DMS53 treated with DMSO at 0.1 percent for 48 hours (cell line): Measurements from ENCODE around the gene WDSUB1.

Source experiments
- DNase-seq: peaks from one replicate; lab custom pipeline; 2025; ENCODE audit not compliant: unreplicated experiment; lab: John Stamatoyannopoulos, UW

Gene WDSUB1

DNA sequence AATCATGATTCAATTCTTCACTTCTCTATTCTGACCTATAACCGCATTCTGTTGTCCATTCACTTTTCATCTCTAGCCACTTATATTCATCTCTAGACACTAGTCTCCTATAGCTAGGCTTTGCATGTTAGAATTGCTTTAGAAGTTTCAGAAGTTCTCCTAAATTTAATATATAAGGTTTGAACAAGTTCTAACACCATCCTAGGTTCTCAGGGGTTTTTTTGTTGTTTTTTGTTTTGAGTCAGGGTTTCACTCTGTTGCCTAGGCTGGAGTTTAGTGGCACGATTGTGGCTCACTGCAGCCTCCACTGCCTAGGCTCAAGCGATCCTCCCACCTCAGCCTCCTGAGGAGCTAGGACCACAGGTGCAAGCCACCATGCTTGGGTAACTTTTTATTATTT is 19.9 kb downstream of the WDSUB1 start:
- no peak for DNase-seq

DNA sequence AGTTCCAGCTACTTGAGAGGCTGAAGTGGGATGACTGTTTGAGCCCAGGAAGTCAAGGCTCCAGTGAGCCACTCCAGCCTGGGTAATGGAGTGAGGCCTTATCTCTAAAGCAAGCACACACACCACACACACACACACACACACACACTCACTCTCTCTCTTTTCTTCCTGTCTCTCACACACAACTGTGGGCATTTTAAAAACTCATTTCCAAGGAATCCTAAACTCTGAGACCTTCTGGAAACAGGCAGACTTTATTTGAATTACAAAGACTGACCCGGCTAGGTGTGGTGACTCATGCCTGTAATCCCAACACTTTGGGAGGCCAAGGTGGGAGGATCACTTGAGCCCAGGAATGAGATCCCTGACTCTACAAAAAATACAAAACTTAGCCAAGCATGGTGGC is 21.3 kb downstream of the WDSUB1 start:
- DNase-seq = peak; percentile 32

DNA sequence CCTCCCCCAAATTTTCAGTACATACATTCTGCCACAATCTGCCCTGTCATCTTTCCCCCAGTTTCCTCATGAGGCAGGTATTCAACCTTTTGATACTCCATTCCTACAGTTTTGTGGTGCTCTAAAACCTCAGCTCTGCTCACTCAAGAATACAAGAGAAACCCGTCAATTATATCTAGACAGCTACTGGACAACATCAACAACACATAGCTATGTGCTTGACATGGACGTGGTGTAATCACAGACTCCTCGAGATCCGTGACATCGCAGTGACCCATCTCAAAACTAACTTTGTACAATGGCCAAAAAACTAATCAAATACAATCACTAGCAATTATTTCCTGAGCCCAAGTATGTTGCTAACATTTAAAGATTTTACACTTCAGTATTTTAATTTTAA is 23.6 kb downstream of the WDSUB1 start:
- no peak for DNase-seq

DNA sequence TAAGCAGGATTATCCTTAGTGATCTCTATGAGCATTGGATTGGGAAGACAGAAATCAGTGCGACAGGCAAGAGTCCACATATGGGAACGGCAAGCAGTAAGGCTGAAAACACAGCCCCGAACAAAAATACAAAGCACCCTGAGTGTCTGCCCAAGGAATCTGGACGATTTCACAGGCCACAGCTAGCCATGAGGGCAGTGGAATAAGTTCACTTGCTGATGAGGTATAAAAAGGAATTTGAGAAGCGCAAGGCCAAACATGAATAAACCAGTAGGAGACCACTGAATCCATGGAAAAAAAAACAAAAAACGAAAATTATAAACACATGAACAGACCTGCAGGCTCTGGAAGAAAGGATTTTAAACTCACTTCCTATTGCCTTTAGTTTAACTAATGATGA is 24.3 kb downstream of the WDSUB1 start:
- no peak for DNase-seq

DNA sequence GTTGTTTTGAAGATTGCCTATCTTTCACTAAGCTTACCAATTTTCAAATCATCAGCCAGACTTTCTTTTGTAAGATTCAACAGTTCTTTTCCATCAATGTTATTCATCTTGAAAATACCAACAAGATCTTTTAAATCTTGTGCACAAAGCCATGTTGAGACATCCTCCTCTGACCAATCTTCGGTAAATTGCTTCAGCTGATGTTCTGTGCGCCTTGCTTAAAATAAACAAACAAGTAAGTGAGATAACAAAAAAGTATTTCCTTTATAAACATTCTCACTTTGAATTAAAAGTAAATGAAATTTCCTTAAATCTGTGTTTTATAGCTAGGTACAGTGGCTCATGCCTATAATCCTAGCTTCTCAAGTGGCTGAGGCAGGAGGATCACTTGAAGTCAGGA is 30.3 kb downstream of the WDSUB1 start:
- no peak for DNase-seq

DNA sequence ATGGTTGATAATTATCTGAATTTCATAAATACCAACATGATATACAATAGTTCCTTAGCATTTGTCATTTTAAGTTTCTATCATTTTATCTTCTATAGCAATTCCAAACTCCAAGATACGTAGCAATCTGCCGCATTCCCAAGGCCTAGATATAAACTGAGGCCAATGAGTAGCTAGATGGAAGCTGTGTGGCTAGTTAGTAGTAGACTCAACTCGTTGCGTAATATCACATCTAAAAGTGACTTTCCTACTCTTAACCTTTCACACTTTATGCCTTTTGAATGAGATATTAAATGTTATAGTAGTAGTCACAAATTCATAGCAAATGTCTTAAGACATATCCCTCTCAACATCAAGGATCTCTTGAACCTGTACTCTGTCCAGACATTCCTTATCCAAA is 33.6 kb downstream of the WDSUB1 start:
- DNase-seq = no peak

DNA sequence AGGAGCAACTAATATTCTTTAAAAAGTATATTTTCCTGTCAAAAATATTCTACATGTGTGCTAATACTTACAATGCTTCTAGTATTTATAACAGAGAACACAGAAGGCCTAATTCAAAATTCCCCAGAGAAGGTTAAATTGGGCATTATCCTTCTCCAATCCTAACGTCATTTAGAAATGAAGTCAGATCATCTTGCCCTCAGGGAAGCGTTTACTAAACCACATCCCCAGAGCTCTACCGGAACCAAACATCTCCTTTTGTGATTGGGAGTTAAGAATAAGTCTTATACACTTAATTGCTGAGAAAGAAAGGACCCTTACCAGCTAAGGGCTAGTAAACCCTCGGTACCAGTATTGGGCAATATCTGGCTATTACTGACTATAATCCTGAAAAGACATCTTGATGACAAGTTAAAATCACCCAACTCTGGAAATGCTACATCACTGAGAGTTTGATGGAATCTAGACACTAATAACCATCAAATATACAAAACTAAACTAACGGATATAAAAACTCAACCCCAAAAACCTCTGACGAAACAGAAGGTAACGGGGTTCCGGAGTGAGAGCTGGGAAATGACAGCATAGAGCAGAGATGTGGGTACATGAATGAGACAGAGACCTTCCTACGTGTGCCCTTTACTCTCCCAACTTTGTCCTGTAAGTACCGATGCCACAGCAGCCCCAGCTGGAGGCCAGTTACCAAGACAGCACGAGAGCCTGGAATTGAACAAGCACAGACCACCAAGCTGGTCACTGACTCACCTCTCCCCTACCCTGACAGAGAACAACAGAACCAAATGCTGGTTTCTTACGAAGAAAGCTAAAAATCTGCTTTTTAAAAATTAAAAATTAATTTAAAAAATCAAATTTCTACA is 35.0 kb downstream of the WDSUB1 start:
- no peak for DNase-seq

DNA sequence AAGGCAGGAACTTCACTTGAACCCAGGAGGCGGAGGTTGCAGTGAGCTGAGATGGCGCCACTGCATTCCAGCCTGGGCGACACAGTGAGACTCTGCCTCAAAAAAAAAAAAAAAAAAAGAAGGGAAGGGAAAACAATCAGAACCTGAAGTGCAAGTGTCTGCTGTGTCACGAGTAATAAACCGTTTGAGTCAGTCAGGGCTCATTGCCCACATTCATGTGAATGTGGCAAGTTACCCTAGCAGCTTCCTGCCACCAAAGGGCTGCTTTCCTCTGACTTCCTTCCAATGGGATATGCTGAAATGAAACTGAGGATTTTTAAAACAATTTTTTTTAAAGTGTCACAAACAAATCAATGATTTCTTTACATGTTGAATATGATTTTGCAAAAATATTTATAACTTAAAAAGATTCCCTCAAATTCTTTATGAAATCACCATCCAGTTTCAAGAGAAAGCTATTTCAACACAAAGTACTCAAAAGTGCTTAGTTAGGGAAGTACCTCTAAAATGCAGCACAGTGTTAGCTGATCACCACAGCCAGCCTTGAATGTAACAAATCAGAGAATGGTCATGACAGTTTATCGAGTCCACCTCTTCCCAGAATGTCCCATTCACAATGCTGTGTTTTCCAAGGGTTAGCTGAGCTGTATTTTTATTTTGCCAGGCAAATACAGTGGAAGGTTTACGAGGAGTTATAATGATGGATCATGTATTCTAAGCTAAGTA is 36.4 kb downstream of the WDSUB1 start:
- DNase-seq = peak; percentile 92

DNA sequence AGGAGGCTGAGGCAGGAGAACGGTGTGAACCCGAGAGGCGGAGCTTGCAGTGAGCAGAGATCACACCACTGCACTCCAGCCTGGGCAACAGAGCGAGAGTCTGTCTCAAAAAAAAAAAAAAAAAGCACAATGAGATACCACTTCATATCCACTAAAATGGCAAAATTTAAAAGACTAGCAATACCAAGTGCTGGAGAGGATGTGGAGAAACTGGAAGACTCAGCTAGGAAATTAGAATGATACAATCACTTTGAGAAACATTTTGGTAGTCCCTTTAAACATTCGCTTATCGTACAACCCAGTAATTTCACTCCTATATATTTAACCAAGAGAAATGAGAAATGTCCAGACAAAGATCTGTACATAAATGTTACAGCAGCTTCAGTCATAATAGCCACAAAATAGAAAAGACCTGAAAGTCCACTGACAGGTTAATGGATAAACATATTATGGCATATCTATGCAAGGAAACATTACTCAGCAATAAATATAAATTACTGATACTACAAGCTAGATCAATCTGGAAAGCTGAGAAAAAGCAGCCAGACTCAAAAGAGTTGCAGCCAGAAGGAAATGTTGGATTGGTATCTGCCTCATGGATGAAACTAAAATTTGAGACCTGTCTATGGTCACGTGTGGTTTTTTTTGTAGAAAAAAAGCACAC is 40.0 kb downstream of the WDSUB1 start:
- DNase-seq = no peak

DNA sequence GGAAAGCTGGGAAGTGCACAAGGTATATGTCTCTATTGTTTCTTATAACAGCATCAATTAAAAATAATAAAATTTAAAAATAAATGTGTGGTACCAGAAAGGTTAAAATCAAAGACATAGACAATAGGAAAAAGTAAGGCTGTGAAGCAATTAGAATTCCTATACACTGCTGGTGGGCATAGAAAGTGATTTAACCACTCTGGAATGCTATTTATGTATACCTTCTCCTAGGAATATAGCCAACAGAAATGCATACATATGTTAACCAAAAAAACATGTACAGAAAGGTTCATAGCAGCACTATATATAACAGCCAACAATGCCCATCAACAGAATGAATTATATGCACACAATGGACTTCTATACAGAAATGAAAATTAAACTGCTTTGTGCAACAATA is 43.0 kb downstream of the WDSUB1 start:
- no peak for DNase-seq

DNA sequence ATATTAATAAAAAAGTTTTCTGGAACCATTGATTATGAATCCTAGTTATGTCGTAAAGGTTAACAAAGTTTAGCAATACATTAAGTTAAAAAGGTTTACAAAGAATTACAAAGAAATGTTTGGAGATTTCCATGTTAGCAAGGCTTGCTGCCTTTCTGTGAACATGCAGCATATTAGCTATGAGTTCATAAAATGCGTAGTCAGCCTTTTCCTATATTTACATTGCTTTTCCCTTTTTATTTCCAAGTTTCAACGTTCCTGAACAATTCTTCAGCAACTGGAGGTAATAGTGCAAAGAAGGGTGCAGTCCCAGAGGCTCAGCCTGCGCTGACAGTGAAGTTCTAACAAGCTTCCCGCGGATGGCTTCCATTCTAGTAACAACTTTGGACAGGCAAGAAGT is 51.6 kb downstream of the WDSUB1 start:
- DNase-seq = no peak

DNA sequence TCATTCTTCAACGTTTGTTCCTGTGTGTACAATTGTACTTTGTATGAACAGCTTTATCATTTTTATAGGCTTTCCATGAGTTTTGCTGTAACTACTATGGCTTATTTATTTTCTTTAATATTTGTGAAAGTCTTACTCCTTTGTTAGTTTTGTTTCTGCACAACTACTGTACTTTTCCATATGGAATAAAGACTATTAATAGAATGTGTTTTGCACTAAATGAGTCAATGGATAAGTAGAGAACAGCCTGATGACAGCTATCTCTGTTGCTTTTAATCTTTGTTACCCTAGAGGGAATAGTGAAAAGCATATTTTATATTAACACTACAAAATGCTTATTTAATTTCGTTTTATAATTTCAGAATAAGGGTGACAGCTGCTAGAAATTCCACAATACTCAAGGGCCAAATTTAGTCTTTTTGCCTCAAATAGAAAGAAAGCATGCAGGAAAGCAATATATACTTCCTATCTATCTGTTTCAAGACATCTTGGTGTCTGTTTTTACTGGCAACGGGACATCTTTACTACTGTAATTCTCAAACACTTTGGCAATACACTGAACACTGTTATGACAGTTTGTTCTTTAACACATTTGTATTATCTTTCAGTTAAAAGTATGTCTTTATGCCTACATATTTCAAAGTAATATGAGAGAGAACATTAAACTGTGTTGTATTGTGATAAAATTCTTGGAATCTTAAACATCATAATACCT is 53.9 kb downstream of the WDSUB1 start:
- DNase-seq = no peak

DNA sequence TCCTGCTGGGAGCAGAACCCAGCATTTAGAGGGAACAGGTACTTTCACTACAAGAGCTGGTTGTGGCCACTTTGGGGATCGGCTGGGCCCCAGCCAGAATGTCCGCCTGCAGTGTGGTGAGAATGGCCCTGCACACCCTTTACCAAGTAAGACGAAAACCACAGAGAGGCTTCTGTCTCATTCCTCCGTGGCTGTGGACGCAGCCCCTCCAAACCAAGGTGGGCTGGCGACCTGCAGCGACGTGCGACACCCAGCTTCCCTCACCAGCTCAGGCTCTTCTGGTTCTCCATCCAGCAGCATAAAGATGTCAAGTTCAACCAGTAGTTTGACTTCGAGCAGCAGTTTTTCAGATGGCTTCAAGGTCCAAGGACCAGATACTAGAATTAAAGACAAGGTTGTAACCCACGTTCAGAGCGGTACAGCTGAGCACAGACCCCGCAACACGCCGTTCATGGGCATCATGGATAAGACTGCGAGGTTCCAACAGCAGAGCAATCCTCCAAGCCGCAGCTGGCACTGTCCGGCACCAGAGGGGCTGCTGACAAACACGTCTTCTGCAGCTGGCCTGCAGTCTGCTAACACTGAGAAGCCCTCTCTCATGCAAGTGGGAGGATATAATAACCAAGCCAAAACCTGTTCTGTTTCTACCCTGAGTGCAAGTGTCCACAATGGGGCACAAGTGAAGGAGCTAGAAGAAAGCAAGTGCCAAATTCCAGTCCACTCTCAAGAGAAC is 56.2 kb downstream of the WDSUB1 start:
- DNase-seq = no peak

DNA sequence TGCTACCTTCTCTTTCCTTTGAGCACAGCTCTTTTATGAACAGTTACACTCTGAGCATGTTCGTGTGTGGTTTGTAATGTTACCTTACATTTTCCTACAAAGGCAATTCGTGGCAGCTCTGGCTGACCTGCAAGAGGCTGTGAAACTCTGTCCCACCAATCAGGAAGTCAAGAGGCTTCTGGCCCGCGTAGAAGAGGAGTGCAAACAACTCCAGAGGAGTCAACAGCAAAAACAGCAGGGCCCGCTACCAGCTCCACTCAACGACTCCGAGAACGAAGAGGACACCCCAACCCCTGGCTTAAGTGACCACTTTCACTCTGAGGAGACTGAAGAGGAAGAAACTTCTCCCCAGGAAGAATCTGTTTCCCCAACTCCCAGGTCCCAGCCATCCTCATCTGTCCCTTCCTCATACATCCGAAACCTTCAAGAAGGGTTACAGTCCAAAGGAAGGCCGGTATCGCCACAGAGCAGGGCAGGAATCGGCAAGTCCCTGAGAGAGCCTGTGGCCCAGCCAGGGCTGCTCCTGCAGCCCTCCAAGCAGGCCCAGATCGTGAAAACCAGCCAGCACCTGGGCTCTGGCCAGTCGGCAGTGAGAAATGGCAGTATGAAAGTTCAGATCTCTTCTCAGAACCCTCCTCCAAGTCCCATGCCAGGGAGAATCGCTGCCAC is 56.9 kb downstream of the WDSUB1 start:
- peak; percentile 28 for DNase-seq

DNA sequence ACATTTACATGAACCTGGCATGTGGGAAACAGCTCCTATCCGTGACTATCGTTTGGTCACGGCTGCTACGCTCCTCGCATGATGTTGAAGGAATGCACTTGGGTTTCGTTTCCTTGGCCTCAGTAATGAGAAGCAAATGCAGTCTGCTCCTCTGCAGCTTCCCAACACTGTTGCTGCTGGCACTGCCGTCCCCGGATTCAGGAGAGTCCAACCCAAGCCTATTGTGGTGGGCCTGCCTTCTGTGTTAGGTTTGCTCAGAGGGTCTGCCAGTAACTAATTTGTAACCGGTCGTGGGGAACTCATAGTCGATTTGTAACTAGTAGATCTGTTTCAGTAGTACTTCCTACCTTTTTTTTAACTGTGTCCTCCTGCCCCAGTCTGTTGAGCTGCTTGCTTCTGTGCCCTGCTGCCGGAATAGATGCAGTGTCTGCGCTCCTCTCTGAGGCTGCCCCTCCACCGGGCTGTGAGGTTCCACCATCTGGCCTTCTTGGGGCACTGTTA is 58.4 kb downstream of the WDSUB1 start:
- DNase-seq = no peak

DNA sequence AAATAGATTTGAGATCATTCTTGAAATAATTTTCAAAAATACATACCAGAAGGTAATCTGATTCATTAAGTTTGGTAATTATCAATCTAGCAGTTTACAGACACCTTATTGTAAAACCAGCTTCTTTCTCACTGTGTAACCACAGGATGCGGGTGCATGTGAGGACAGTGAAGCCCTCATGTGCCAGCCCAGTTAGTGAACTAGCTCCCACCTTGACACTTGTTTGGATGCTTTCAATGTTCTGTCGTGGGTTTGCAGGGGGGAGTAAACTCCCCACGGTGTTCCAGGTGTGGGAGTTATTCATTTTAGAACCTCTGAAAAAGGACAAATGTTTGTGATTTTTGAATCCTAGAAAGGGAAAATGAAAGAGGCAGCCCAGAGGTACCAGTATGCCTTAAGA is 59.0 kb downstream of the WDSUB1 start:
- no peak for DNase-seq

DNA sequence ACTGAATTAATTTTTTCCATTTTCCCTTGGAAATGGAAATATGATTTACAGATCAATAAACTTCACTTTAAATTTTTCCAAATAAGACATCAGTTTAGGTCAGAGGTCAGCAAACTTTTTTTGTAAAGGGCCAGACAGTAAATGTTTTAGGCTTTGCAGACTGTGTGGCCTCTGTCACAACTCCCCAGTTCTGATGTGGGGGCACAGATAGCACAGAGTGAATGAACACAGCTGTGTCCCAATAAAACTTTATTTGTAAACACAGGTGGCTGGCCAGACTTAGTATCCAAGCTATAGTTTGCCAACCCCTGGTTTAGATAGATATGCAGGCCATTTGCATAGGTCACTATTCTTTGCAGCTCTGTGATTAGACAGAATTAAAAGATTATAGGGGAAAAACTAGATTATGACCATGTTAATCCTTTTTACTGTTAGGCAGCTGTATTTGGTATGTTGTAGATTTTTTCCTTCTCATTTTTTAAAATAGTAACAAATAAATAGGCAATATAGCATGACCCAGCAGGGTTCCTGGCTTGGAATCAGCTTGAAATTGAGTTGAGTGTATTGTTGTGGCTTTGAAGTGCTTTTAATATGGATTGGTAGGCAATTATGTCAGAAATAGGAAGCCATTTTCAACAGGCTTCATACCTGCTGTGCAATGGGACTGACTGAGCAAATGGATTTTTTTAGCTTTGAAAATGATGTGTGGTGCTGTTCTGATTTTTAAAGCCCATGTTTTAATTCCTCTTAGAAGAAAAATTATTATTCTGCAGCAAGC is 59.7 kb downstream of the WDSUB1 start:
- DNase-seq = no peak

DNA sequence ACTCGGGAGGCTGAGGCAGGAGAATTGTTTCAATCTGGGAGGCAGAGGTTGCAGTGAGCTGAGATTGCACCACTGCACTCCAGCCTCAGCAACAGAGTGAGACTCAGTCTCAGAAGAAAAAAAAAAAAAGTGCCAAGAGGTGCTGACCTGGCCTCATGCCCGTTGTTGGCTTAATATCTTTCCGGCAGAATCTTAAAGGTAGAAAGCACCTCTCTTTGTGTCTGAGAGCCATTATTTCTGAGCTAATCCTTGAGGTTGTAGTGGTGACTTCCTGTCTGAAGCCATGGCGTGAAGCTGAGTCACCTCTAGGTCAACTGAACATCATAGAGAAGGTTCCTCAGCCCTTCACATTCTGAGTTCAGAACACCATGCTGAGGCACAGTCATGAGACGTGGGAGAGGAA is 60.4 kb downstream of the WDSUB1 start:
- peak; percentile 95 for DNase-seq
